ENCODE results near the gene TNKS1BP1.

- no peak for TF ChIP-seq POLR2G (IDR thresholded peaks at IDR 0.05; ENCODE audit: low read depth, low read length)
- TF ChIP-seq SNAPC5 (CRISPR knock-in tag; IDR thresholded peaks at IDR 0.05), result no peak
- TF ChIP-seq ZNF175 (CRISPR knock-in tag; IDR thresholded peaks at IDR 0.05; ENCODE audit: low read depth), result no peak
- no peak for TF ChIP-seq RBM22 (IDR thresholded peaks at IDR 0.05; ENCODE audit: low read depth, low read length, poor library complexity, severe bottlenecking)
- no peak for TF ChIP-seq TCF7L2 (IDR thresholded peaks at IDR 0.05; ENCODE audit: low read depth, low read length)
- no peak for TF ChIP-seq CHD2 (IDR thresholded peaks at IDR 0.05; ENCODE audit: low read depth, low read length)
- no peak for TF ChIP-seq POLR2A (conservative IDR thresholded peaks at IDR 0.05)
- TF ChIP-seq ZNF354B (CRISPR knock-in tag; IDR thresholded peaks at IDR 0.05), result no peak
- TF ChIP-seq ZNF449 (CRISPR knock-in tag; IDR thresholded peaks at IDR 0.05), result no peak
- TF ChIP-seq SETDB1 (IDR thresholded peaks at IDR 0.05; ENCODE audit: low read length), result no peak
- no peak for TF ChIP-seq GABPA (tag; conservative IDR thresholded peaks at IDR 0.05; ENCODE audit: low read depth)
- no peak for TF ChIP-seq CTCF (IDR thresholded peaks at IDR 0.05 in 2 of 3, conservative IDR thresholded peaks at IDR 0.05 in 1 of 3; ENCODE audit: insufficient read depth in 2 of 3, low read depth in 1 of 3, low read length in 3 of 3)
These were observed 10.2 kb upstream of the TNKS1BP1 start for GRCh38 chr11:57335023-57335342.

All from K562 (cell line).